Activated CD8-positive, alpha-beta memory T cell treated with anti-CD3 and anti-CD28 coated beads, Interleukin-2, amount 50 U/mL, for 4 hours (primary cell): ENCODE data around the gene NSUN6.

Source experiments
- DNase-seq: peaks from one replicate; pipeline ENCODE4 v3.0.0-alpha.2; 2020

NSUN6 gene, protein sequence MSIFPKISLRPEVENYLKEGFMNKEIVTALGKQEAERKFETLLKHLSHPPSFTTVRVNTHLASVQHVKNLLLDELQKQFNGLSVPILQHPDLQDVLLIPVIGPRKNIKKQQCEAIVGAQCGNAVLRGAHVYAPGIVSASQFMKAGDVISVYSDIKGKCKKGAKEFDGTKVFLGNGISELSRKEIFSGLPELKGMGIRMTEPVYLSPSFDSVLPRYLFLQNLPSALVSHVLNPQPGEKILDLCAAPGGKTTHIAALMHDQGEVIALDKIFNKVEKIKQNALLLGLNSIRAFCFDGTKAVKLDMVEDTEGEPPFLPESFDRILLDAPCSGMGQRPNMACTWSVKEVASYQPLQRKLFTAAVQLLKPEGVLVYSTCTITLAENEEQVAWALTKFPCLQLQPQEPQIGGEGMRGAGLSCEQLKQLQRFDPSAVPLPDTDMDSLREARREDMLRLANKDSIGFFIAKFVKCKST

DNA sequence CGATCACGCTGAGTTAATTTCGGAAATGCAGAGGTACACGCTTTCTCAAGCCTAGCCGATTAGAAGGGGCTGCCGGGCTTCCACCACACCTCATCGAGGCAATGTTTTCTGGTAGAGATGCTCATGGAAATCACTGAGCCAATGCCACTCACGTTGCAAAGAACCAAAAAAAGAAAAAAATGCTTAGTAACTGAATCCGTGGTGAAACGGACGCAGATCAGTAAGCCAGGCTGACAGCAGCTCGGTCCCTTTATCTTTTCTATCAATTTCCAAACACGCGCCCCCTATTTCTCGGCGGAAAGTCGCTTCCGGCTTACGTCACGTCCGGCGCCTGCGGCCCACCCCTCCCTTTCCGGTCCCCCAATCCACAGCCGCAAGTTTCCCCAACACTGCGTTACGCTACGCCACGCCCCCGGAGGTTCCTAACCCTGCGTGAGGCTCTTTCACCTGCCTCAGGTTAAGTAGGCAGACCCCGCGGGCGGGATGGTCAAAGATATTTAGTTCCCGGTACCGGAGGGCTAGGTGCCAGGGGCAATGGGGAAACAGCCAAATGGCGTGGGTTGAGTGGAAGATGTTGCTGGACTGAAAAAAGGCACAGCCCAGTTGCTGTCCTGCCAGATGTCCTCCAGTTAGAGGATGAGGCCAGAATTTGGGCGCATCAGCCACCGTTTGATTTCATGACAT, at the start of gene NSUN6:
Gene NSUN6 (minus strand): TSS at position 264 of the 684 bp plus-strand sequence. CDS start 384 bp downstream, outside the sequence.
- peak; percentile 94 for DNase-seq

DNA sequence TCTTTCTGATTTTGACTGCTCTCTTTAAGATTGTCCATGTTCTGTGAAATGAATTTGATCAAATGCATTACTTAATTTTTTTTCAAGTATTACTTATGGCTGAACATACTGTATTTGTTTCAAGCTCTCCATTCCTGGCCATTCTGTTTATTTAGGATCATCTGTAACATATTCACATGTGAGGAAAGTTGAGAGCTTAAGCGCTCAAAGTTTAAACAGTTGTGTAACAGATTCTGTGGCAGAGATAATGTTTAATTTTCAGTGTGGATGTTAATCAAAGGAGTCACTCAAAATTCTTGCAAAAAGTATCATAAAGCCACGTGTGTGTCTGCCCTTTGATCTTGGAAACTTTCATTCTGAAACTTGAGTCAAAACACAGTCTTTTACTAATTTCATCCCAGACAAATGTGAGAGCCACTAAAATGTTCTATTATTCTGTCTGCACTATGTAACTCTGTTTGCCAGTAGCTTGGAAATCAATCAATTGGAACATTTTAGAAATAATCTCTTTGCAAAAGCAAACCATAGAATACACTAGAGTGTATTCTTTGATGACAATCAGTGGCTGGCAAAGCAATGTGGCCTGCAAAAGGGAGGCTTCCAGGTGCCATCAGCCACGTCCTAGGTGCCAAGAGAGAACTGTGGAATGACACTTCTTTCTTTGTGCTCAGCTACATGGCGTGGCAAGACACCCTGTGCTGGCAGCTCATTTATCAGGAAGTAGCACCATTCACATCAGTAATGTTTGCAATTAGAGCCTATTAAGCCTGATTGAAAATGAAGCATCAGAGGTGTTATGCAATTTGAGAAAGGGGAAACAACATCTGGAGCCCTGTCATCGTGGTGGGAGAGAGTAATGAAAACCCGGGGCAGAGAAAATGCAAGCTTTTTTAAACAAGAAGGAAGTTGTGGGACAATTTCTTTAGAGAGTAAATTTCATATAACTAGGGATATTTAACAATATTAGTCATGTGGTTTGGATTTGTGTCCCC, 48.8 kb upstream of the NSUN6 start:
- no peak for DNase-seq

GRCh38 chr10:18690541-18690940, 39.2 kb upstream of the NSUN6 start:
- DNase-seq, result no peak

DNA sequence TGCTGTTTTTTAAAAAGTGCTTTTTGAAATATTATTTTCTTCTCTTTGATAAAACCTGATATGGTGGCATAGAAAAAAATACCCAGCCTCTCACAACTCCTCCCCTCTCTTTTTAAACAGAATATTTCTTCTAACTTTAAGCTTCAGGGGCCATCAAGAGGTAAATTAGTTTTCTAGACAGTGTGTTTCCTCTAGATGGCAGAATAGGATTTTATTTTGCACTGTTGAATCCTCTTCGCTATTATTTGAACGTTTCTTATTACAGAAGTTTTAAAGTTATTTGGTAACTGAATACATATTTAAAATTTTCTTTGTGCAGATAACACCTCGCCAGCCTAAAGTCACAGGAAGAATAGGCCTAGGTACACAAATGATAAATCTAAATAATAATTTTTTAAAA, 38.1 kb upstream of the NSUN6 start:
- no peak for DNase-seq

GRCh38 chr10:18687706-18688105, 36.3 kb upstream of the NSUN6 start:
- no peak for DNase-seq

GRCh38 chr10:18687195-18687594, 35.8 kb upstream of the NSUN6 start:
- DNase-seq, result no peak

- DNase-seq, result no peak
These were observed 34.2 kb upstream of the NSUN6 start for GRCh38 chr10:18685555-18685954.

DNA sequence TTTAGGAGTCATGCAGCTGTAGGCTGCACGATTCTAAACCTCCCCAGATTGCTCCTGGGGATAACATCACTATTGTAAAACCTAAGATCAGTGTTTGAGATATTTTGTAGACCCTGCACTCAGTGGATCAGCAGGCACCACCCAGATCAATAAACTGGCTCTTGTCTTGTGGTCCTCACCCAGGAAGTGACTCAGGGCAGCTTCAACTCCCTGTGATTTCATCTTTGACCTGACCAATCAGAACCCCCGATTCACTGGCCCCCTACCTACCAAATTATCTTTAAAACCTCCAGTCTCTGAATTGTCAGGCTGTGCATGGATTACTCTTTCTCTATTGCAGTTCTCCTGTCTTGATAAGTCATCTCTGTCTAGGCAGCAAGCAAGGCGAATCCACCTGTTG, 33.6 kb upstream of the NSUN6 start:
- no peak for DNase-seq

DNA sequence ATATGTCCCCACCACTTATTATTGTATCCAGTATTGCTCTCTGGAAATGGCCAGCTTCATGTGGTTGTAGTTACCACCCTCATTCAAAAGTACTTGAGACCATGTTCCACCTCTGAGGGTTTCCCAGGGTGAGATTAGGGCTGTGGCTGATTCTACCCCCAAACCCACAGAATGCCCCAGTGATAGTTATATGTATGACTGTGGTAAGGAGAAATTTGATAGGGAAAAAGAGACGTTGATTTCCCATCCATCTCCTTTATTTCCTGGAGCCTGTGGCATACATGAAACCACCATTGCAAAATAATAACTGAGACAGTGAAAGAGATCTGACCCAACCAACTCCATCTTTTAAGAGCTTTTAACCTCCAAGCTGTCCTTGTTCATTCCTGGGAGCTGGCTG, 33.0 kb upstream of the NSUN6 start:
- no peak for DNase-seq

GRCh38 chr10:18683427-18683826, 32.0 kb upstream of the NSUN6 start:
- DNase-seq, result no peak

DNA sequence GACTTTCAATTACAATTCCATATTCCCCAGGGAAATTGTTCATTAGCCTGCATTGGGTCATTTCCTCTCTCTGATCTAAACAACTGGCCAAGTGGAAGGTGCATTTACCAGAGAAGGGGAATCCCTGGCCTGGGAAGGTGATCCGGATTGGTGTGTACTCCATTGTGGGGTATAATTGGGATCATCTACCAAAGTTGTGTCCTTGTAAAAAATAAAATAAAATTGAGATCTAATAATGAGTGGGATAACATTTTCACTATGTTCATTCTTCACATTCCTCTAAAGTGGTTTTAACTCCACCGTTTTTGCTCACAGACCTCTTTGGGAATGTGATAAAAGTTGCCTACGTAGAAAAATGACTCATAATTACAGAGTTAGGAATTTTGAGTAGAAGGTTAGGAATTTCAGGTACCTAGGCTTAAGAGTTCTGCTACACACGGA, 30.6 kb upstream of the NSUN6 start:
- DNase-seq, result no peak

- no peak for DNase-seq
These were observed 30.0 kb upstream of the NSUN6 start for GRCh38 chr10:18681366-18681765.

GRCh38 chr10:18680754-18681153, 29.4 kb upstream of the NSUN6 start:
- no peak for DNase-seq

DNA sequence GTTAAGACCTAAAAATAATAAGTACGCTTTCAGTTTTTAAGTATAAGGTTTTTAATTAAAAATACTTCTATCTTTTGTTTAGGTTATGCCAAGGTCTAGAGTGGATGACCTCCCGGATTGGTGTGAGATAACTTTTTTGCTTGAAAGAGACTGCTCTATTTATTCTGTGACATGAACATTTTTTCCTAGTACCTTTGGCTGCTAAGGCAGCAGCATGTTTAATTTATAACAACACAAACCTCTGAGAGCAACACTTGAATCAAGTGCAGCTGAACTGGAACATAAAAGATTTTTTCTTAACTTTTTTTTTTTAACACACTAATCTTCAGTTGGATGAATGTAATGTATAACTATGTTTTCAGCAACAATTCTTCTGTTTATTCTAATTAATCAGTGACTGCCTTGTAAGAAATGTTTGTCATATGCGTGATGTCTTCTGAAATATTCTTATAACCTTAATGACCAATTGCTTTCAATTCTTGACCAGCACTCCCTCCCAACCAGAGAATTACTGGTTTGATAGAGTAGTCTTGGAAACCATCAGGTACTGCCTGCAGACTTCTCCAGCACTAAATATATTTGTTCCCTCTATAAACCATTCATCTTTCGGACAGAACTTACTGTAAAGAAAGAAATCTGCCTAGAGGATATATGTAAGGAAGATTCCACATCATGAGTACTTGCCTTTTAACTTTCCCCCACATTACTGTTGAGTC, 23.9 kb upstream of the NSUN6 start:
- DNase-seq, result no peak

DNA sequence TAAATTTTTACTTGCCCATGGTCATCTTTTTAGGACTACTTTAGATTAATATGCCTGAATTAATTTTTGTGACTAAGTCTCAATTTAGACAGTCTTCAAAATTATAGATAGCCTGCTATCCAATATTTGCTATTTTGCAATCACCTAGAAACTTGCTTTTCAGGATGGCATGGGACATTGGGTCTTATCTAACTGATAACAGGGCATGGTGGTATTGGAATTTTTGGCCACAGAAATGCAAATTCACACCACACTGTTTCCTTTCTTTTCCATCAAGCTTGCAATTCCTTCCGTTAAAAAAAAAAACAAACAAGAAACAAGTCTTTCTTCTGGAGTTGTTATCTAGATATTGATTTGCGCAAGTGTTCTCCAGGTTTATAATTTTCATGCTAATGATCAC, 16.6 kb upstream of the NSUN6 start:
- DNase-seq, result no peak

- DNase-seq, result no peak
These were observed 15.4 kb upstream of the NSUN6 start for GRCh38 chr10:18666810-18667209.

GRCh38 chr10:18665815-18666558, 14.6 kb upstream of the NSUN6 start:
- no peak for DNase-seq

GRCh38 chr10:18664841-18665478, 13.6 kb upstream of the NSUN6 start:
- DNase-seq, result no peak

DNA sequence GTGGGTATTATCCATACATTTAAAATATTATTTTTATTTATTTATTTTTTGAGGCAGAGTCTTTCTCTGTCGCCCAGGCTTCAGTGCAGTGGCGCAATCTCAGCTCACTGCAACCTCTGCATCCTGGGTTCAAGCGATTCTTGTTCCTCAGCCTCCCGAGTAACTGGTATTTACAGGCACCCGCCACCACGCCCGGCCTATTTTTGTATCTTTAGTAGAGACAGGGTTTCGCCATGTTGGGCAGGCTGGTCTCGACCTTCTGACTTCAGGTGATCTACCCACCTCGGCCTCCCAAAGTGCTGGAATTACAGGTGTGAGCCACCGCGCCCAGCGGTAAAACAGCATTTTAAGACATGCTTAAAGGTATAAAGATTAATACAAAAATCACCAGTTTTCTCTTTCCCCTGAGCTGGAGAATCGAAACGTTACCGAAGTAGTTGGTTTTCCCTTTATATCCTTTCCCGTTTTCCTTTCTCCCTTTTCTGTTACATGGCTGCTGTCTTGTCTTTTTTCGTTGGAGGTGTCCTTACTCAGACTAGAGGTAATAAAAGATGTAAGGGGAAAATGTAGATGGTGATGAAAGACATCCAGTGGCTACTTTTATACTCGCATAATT, 9.5 kb upstream of the NSUN6 start:
- no peak for DNase-seq

DNA sequence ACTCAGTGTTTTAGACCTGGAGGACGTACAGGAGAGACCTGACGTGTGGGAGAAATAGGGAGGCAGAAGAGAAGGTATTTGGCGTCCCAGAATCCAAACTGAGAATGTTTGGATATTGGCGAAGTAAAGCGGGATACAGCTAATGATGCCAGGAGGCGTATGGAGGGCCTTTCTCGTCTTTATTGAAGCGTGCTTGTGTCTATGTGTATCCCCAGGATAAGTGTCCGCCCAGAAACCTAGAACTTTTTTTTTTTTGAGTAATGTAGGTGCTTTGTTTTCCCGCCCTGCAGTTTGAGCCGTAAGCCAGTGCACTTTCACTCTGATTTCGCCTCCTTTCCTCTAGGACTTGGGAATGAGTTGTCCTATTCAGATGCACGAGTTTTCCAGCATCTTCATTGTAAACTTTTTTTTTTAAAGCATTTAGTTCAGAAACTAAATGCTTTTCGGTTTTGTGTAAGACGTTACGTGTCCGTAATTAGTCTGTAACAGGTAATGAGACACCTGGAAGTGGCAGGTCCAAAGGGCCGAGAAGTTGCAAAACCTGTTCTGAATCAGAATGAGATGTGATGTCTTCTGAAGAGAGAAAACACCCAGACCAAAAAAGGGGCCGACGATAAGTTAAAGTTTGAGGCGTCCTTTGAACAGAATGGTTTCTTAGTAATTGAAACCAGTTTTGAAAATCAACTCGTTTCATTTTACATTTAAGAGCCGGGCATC, 8.6 kb upstream of the NSUN6 start:
- DNase-seq, result no peak
